ENCODE results near the gene PLCB1. TPM values are rescaled to one million over a fixed set of nuclear protein-coding genes. Genes with fewer than 3 reads are reported as not detected.

The PLCB1 gene
- total RNA-seq, 2 experiments from 2014 or later, result 1.0 to 1.2 TPM

DNA sequence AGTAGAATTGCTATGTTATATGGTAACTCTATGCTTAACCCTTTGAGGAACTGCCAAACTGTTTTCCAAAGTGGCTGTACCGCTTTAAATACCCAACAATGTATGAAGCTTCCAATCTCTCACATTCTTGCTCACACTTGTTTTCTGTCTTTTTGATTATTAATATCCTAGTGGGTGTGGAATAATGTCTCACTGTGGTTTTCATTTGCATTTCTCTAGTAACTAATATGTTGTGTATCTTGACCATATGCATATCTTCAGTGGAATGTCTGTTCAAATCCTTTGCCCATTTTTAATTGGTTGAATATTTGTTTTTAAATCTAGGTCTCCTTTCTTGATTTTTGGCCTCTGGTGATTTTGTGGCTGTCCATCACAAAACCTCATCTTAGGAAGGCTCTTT lies 759.0 kb downstream of the PLCB1 start:
- POLR2A ChIA-PET, result no interaction called here
- no peak overlapping the region for H3K27ac Mint-ChIP-seq
- no peaks in the 10 kb centered on the region for H3K4me1 Mint-ChIP-seq
- CTCF ChIA-PET, result no interaction called here
- DNase-seq, result no peak
- H3K27me3 Mint-ChIP-seq, result no peaks in the 10 kb centered on the region
- H3K36me3 Mint-ChIP-seq (ENCODE audit: low read depth), result no peaks in the 10 kb centered on the region
- peaks cover 26% of the 10 kb centered on the region for H3K9me3 Mint-ChIP-seq
- no peak overlapping the region for H3K4me3 Mint-ChIP-seq

DNA sequence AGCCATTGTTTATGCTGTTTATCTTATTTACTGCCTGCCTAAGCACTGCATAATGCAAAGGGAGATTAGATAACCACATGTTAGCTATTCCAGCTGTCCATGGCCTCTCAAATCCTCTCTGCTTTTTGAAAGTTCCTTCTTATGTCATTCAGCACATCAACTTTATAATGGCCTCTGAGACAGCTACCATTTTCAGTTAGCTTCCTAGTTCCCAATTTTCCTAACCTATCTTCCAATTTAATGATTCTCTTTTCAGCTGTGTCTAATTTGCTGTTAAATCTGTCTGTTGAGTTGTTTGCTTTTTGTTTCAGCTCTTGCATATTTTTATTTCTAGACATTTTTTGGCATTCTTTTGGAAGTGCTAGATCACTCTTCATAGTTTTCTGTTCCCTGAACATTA lies 763.4 kb downstream of the PLCB1 start:
- no peaks in the 10 kb centered on the region for H3K36me3 Mint-ChIP-seq (ENCODE audit: low read depth)
- ChIA-PET CTCF (no interaction called here), POLR2A (no interaction called here)
- no peak overlapping the region for H3K4me3 Mint-ChIP-seq
- H3K27me3 Mint-ChIP-seq, result no peaks in the 10 kb centered on the region
- H3K9me3 Mint-ChIP-seq, result peaks cover 23% of the 10 kb centered on the region
- DNase-seq, result no peak
- no peaks in the 10 kb centered on the region for H3K4me1 Mint-ChIP-seq
- no peak overlapping the region for H3K27ac Mint-ChIP-seq

DNA sequence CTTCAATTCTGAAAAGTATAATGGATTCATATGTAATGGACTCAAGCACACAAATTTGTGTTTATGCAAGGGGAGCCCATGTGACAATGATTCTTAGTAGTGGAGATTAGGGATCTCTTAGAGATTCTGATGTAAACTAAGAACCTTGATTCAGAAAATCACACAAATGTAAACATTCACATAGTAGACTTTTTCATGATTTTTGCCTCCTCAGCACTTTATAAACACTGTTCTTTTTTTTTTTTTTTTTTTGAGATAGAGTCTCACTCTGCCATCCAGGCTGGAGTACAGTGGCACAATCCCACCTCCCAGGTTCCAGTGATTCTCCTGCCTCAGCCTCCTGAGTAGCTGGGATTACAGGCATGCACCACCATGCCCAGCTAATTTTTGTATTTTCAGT lies 766.8 kb downstream of the PLCB1 start:
- POLR2A ChIA-PET, result no interaction called here
- Mint-ChIP-seq H3K9me3 (peaks cover 23% of the 10 kb centered on the region), H3K27me3 (no peaks in the 10 kb centered on the region), H3K4me1 (no peaks in the 10 kb centered on the region), H3K4me3 (no peak overlapping the region), H3K36me3 (ENCODE audit: low read depth) (no peaks in the 10 kb centered on the region), H3K27ac (no peak overlapping the region)
- CTCF ChIA-PET, result no interaction called here
- DNase-seq, result no peak

DNA sequence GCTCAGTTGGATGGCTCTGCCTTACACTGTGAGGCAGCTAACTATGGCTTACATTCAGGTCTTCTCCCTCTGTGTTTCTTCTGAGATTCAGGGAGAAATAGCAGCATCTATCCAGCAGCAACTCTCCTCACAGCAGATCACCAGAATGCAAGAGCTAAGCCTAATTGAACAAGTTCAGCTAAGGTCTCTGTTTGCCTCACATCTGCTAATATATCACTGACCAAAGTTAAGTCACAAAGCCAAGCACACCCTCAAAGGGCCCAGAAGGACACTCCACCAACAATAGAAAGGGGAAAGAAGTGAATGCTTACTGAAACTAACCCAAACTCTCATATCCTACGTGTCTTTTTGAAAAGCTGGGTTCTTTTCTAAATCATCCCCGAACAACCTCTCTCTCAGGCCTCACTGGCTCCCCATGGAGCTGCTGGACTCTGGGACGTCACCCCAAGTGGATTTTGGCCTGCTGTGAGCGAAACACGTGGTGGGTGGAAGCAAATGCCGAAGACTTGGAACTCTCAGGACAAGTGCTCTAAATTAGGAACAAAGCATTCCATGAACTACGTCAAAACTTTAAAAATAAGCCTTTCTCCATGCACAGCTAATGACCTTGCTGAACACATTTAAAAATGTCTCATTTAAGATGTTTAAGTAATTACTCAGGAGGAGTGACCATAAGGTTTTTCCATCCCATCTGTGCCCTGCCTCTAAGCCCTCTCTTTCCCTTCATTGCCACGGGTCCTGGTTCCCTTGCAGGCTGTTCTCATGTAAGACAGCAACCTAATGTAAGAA lies 769.4 kb downstream of the PLCB1 start:
- Mint-ChIP-seq H3K4me1 (no peaks in the 10 kb centered on the region), H3K27ac (no peak overlapping the region), H3K36me3 (ENCODE audit: low read depth) (no peaks in the 10 kb centered on the region), H3K27me3 (no peaks in the 10 kb centered on the region), H3K9me3 (peaks cover 4% of the 10 kb centered on the region), H3K4me3 (no peak overlapping the region)
- ChIA-PET CTCF (no interaction called here), POLR2A (no interaction called here)
- no peak for DNase-seq

DNA sequence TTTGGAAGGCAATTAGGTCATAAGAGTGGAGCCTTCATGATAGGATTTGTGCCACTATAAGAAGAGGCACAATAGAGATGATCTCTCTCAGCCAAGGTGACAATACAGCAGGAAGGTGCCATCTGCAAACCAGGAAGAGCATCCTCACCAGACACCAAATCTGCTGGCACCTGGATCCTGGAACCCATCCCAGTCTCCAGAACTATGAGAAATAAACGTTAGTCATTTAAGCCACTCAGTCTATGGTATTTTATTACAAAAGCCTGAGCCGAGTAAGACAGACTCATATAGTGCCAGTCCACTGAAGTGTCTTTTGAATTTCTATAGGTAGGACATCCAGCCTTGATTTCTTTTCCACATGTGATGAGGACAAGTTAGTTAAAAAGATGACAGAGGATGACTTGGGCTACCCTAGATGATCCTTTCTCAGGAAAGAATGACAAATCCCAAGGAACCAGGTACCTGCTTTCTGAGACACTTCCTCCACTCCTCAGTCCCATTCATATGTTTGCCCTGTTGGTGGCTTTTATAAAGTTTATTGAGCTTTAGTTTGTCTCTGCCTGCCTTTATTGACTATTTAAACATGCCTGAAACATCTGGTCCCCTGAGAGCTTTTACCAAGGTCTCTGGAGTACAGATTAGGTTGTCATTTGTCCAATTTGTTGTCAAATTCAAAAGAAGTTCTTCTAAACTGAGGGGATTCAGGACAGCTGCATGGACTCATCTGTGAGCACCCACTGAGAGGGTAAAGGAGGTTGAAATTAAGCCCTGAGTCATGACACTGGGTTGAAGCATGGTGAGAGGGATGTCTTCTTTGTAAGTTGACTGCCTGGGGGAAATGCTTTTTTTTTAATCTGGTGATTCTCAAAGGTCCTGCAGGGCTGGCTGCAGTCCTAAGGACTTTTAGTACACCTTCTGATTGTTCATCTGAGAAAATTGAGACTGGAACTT lies 771.9 kb downstream of the PLCB1 start:
- CTCF ChIA-PET, result no interaction called here
- Mint-ChIP-seq H3K36me3 (ENCODE audit: low read depth) (no peaks in the 10 kb centered on the region), H3K4me1 (no peaks in the 10 kb centered on the region), H3K4me3 (no peak overlapping the region), H3K9me3 (peaks cover 2% of the 10 kb centered on the region), H3K27me3 (no peaks in the 10 kb centered on the region), H3K27ac (no peak overlapping the region)
- POLR2A ChIA-PET, result interaction anchor here (0.8 kb wide), 1 partner anchor 92 kb away, joined by 3 read pairs; no protein-coding TSS in a partner anchor
- DNase-seq, result no peak

DNA sequence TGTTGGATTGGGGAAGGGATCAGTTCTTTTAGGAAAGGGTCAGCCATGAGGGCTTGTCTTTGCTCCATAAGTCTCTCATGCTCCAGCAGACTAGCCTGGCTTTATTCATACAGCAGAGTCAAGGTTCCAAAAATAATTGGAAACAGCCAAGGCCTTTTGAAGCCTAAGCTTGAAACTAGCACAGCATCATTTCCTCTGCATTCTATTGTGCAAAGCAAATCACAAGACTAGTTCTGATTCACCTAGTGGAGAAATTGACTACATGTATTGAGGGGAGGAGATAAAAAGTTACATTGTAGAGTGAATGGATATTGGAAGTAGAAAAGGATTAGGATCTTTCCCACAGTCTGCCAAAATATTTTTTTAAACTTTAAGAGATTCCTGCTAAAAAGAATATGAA lies 777.5 kb downstream of the PLCB1 start:
- H3K9me3 Mint-ChIP-seq, result no peaks in the 10 kb centered on the region
- no peaks in the 10 kb centered on the region for H3K36me3 Mint-ChIP-seq (ENCODE audit: low read depth)
- H3K27me3 Mint-ChIP-seq, result no peaks in the 10 kb centered on the region
- H3K27ac Mint-ChIP-seq, result no peak overlapping the region
- no peak overlapping the region for H3K4me3 Mint-ChIP-seq
- POLR2A ChIA-PET, result no interaction called here
- CTCF ChIA-PET, result no interaction called here
- no peaks in the 10 kb centered on the region for H3K4me1 Mint-ChIP-seq
- DNase-seq, result no peak

DNA sequence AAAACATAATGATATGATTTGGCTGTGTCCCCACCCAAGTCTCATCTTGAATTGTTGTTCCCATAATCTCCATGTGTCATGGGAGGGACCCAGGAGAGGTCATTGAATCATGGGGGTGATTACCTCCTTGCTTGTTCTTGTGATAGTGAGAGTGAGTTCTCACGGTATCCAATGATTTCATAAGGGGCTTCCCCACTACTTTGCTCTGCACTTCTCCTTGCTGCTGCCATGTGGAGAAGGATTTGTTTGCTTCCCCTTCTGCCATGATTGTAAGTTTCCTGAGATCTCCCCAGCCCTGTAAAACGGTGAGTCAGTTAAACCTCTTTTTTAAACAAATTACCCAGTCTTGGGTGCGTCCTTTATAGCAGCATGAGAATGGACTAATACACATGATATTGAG lies 780.0 kb downstream of the PLCB1 start:
- no peak for DNase-seq
- H3K27me3 Mint-ChIP-seq, result no peaks in the 10 kb centered on the region
- CTCF ChIA-PET, result no interaction called here
- POLR2A ChIA-PET, result no interaction called here
- no peak overlapping the region for H3K27ac Mint-ChIP-seq
- no peaks in the 10 kb centered on the region for H3K4me1 Mint-ChIP-seq
- H3K4me3 Mint-ChIP-seq, result no peak overlapping the region
- peaks cover 2% of the 10 kb centered on the region for H3K9me3 Mint-ChIP-seq
- H3K36me3 Mint-ChIP-seq (ENCODE audit: low read depth), result no peaks in the 10 kb centered on the region

DNA sequence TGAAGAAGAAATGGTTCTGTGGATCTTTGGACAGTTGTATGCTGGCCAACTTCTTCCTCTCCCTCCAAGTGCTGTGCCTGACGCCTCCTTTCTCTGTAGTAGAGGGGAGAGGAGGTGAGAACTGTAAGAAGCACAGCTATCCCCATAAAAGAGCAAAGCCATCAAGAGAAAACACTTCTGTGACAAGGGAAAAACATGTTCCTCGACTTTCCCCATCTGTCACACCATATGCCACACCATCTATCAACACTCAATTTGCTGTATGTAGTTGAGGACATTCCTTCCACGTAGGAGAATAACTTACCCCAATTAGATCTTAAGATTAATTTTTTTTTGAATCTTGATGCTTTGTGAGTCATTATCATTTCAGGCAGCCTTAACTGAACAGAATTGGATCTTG lies 780.7 kb downstream of the PLCB1 start:
- H3K36me3 Mint-ChIP-seq (ENCODE audit: low read depth), result no peaks in the 10 kb centered on the region

DNA sequence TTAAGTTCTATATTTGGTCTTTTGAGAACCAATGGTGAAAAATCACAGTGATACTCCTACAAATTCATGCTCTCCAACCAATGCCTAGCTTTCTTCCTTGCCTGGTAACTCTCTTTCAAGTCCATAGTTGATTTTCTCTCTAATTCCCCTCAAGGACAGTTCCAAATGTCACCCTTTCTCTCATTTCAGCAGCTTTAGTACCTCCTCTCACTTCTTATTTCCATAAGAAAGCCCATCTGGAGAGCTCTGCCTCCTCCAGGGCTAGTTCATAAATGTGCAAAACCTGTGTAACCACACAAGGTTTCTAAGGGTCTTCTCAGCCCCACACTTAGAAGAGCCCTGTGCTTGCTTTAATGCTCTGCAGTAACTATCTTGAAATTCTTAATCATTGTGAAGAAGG lies 781.4 kb downstream of the PLCB1 start:
- no peaks in the 10 kb centered on the region for H3K27me3 Mint-ChIP-seq
- no peak for DNase-seq
- H3K4me3 Mint-ChIP-seq, result no peak overlapping the region
- H3K9me3 Mint-ChIP-seq, result peaks cover 2% of the 10 kb centered on the region
- POLR2A ChIA-PET, result no interaction called here
- no peak overlapping the region for H3K27ac Mint-ChIP-seq
- no peaks in the 10 kb centered on the region for H3K4me1 Mint-ChIP-seq
- H3K36me3 Mint-ChIP-seq (ENCODE audit: low read depth), result no peaks in the 10 kb centered on the region
- CTCF ChIA-PET, result interaction anchor here (0.7 kb wide), 1 partner anchor 10 kb away, joined by 3 read pairs; no protein-coding TSS in a partner anchor

More for the DNA sequence above, 780.7 kb downstream of the PLCB1 start:
- Mint-ChIP-seq H3K4me1 (no peaks in the 10 kb centered on the region), H3K27me3 (no peaks in the 10 kb centered on the region), H3K27ac (no peak overlapping the region), H3K4me3 (no peak overlapping the region), H3K9me3 (peaks cover 2% of the 10 kb centered on the region)
- ChIA-PET POLR2A (no interaction called here), CTCF (no interaction called here)
- no peak for DNase-seq

DNA sequence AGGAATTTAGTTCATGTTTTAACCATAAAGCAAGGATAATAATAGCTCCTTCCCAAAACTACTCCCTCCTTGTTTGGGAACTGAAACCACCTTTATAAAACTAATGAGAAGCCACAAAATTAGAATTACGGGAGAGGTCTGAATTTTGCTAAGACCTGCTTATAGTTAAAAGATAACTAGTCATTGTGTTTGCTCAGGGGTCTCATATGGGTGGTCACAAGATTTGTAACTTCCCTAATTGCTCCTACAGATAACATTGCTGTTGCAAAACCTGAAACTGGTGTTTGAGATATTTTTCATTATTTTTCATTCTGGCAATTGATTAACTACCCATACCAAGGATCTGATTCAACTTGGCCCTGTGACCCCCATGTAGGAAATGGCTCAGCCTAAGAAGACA lies 782.4 kb downstream of the PLCB1 start:
- H3K9me3 Mint-ChIP-seq, result peaks cover 2% of the 10 kb centered on the region
- CTCF ChIA-PET, result no interaction called here

DNA sequence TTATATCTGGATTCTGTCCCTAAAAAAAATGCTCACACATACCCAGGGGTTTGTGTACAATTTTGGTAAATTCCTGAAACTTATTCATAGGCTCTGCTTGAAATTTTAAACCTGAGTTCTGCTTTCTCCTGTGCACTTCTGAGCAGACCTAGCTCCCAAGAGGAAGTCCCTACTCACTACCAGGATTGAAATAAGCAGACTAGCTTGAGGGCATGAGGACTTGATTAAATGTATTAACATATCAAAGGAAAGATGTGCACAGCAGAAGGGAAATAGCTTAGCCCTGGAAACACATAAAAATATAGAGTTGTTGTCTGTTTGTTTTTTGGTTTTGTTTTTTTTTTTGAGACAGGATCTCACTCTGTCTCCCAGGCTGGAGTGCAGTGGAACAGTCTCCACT lies 785.0 kb downstream of the PLCB1 start:
- Mint-ChIP-seq H3K27ac (no peak overlapping the region), H3K4me1 (no peaks in the 10 kb centered on the region), H3K36me3 (ENCODE audit: low read depth) (no peaks in the 10 kb centered on the region), H3K27me3 (no peaks in the 10 kb centered on the region), H3K9me3 (peaks cover 4% of the 10 kb centered on the region), H3K4me3 (no peak overlapping the region)
- POLR2A ChIA-PET, result no interaction called here
- CTCF ChIA-PET, result no interaction called here
- DNase-seq, result no peak

More for the DNA sequence above, 782.4 kb downstream of the PLCB1 start:
- Mint-ChIP-seq H3K4me3 (no peak overlapping the region), H3K27ac (no peak overlapping the region), H3K4me1 (no peaks in the 10 kb centered on the region), H3K27me3 (no peaks in the 10 kb centered on the region), H3K36me3 (ENCODE audit: low read depth) (no peaks in the 10 kb centered on the region)
- no peak for DNase-seq
- POLR2A ChIA-PET, result no interaction called here

DNA sequence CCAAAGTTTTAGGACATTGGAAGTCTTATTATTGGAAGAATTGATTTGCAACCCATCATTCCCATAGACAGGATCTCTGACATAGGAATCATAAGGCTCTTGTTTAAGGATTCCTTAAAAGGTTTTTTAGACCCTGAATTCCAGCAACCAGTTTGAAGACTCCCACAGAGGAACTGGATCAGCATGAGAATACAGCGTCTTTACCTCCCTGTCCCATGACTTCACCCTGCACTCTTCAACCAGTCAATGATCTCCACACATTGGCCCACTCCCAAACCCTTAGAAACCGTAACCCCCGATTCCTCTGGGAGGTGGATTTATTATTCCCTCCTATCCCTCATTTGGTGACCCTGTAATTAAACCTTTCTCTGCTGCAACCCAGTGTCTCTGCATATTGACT lies 786.1 kb downstream of the PLCB1 start:
- POLR2A ChIA-PET, result no interaction called here
- DNase-seq, result no peak
- H3K4me1 Mint-ChIP-seq, result no peaks in the 10 kb centered on the region
- no peaks in the 10 kb centered on the region for H3K27me3 Mint-ChIP-seq
- CTCF ChIA-PET, result no interaction called here
- H3K4me3 Mint-ChIP-seq, result no peak overlapping the region
- no peaks in the 10 kb centered on the region for H3K36me3 Mint-ChIP-seq (ENCODE audit: low read depth)
- peaks cover 8% of the 10 kb centered on the region for H3K9me3 Mint-ChIP-seq
- H3K27ac Mint-ChIP-seq, result no peak overlapping the region

DNA sequence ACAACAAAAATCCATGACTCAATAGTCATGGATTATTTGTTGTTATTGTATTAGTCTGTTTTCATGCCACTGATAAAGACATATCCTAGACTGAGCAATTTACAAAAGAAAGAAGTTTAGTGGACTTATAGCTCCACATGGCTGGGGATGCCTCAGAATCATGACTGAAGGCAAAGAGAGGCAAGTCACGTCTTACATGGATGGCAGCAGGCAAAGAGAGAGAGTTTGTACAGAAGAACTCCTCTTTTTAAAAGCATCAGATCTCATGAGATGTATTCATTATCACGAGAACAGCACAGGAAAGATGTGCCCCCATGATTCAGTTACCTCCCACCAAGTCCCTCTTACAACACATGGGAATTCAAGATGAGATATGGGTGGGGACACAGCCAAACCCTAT lies 792.5 kb downstream of the PLCB1 start:
- ChIA-PET POLR2A (no interaction called here), CTCF (no interaction called here)
- H3K4me3 Mint-ChIP-seq, result no peak overlapping the region
- no peak for DNase-seq
- H3K27me3 Mint-ChIP-seq, result no peaks in the 10 kb centered on the region
- H3K36me3 Mint-ChIP-seq (ENCODE audit: low read depth), result no peaks in the 10 kb centered on the region
- H3K4me1 Mint-ChIP-seq, result no peaks in the 10 kb centered on the region
- H3K27ac Mint-ChIP-seq, result no peak overlapping the region
- peaks cover 9% of the 10 kb centered on the region for H3K9me3 Mint-ChIP-seq
